ENCODE results near the gene C14orf180.

The C14orf180 gene

DNA sequence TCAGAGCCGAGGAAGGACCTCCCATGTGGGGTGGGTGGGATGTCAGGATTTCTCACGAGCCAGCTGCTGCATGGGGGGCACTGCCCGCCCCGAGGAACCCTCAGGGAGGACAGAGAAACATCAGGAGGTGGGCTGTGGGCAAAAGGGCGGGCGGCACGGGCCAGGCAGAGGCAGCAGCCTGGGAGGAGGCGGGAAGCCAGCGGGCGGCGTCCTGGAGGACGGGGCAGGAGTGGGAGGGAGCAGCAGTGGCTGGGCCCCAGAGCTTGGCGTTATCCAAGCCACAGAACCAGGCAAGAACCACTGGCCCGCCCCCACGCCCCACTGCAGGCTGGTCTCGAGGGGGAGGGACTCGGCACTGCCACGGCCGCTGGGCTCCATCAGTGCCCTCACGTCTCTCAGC is 2.4 kb downstream of the C14orf180 start:
- H4K20me1 ChIP-seq (ENCODE audit: insufficient read depth, low read length) = no peaks in the 10 kb centered on the region
- H3K9me3 ChIP-seq (replicated peaks; ENCODE audit: insufficient read depth, low read length) = no peaks in the 10 kb centered on the region
- H2AFZ ChIP-seq (ENCODE audit: low read length) = no peak overlapping the region
- no peak for DNase-seq
- no peaks in the 10 kb centered on the region for H3K36me3 ChIP-seq (replicated peaks; ENCODE audit: insufficient read depth, low read length)
- H3K27ac ChIP-seq (ENCODE audit: low read length) = no peak overlapping the region
- TF ChIP-seq EZH2 (optimal IDR thresholded peaks at IDR 0.05; ENCODE audit: low read depth, low read length) (no peak), EZH2phosphoT487 (IDR thresholded peaks at IDR 0.05; ENCODE audit: low read length) (no peak), CTCF (IDR thresholded peaks at IDR 0.05; ENCODE audit: low read length) (no peak)
- no peak overlapping the region for H3K9ac ChIP-seq (ENCODE audit: low read length)
- no peaks in the 10 kb centered on the region for H3K9me2 ChIP-seq (replicated peaks; ENCODE audit: insufficient read depth, low read length)
- H3K4me2 ChIP-seq (ENCODE audit: low read depth, low read length) = no peak overlapping the region
- peaks cover 13% of the 10 kb centered on the region for H3K27me3 ChIP-seq (replicated peaks; ENCODE audit: insufficient read depth, low read length)
- H3K4me1 ChIP-seq (ENCODE audit: low read length) = no peaks in the 10 kb centered on the region
- H3F3A ChIP-seq (ENCODE audit: insufficient read depth, low read length) = no peaks in the 10 kb centered on the region
- no peaks in the 10 kb centered on the region for H3K79me2 ChIP-seq (ENCODE audit: low read length)
- no peak overlapping the region for H3K4me3 ChIP-seq (ENCODE audit: low read length)

GRCh38 chr14:104582662-104583061 is 3.1 kb downstream of the C14orf180 start:
- no peaks in the 10 kb centered on the region for H3K4me1 ChIP-seq (ENCODE audit: low read length)
- H4K20me1 ChIP-seq (ENCODE audit: insufficient read depth, low read length) = no peaks in the 10 kb centered on the region
- H3K79me2 ChIP-seq (ENCODE audit: low read length) = no peaks in the 10 kb centered on the region
- no peak overlapping the region for H3K9ac ChIP-seq (ENCODE audit: low read length)
- H3K4me3 ChIP-seq (ENCODE audit: low read length) = no peak overlapping the region
- no peak overlapping the region for H3K27ac ChIP-seq (ENCODE audit: low read length)
- H3F3A ChIP-seq (ENCODE audit: insufficient read depth, low read length) = no peaks in the 10 kb centered on the region
- no peaks in the 10 kb centered on the region for H3K9me3 ChIP-seq (replicated peaks; ENCODE audit: insufficient read depth, low read length)
- H2AFZ ChIP-seq (ENCODE audit: low read length) = no peak overlapping the region
- DNase-seq = no peak
- no peak overlapping the region for H3K4me2 ChIP-seq (ENCODE audit: low read depth, low read length)
- no peaks in the 10 kb centered on the region for H3K36me3 ChIP-seq (replicated peaks; ENCODE audit: insufficient read depth, low read length)
- peaks cover 17% of the 10 kb centered on the region for H3K27me3 ChIP-seq (replicated peaks; ENCODE audit: insufficient read depth, low read length)
- TF ChIP-seq CTCF (IDR thresholded peaks at IDR 0.05; ENCODE audit: low read length) = no peak
- TF ChIP-seq EZH2phosphoT487 (IDR thresholded peaks at IDR 0.05; ENCODE audit: low read length) = no peak
- no peak for TF ChIP-seq EZH2 (optimal IDR thresholded peaks at IDR 0.05; ENCODE audit: low read depth, low read length)
- H3K9me2 ChIP-seq (replicated peaks; ENCODE audit: insufficient read depth, low read length) = no peaks in the 10 kb centered on the region

DNA sequence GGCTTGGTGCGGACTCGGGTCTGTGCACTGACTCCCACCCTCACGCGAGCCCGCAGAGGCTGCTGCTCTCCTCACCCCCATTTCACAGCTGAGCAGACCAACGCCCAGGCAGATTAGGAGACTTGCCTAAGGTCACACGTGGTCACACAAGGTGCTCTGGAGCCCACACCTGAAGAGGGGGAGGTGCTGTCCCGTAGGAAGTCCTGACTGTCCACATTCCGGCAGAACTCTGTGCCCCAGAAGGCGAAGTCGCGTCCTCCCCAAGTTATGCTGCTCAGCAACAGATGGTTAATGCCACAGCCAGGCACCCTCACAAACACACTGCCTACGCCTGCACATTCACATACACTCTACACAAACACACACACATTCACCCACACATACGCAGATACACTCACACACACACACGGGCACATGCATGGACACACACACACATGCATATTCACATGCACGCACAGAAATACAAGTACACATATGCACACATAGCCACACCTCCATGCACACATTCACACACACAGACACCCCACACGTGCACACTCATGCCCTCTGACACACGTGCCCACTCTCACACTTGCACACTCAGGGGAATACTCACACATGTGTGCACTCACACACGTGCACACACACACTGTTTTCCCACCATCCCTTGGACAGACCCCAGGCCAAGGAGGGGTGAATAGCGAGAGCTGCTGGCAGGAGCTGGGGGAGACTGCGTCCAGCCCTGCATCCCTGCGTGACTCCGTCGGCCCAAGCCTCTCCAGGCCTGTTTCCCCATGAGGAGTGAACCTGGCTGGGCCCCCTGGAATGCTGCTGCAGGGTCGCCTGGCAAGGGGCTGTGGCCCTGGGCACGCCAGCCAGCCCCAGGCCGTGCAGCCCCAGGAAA is 4.1 kb downstream of the C14orf180 start:
- H3K36me3 ChIP-seq (replicated peaks; ENCODE audit: insufficient read depth, low read length) = no peaks in the 10 kb centered on the region
- no peak for DNase-seq

More for the DNA sequence above, 4.1 kb downstream of the C14orf180 start:
- Histone ChIP-seq H3K27me3 (replicated peaks; ENCODE audit: insufficient read depth, low read length) (peaks cover 27% of the 10 kb centered on the region), H3K4me3 (ENCODE audit: low read length) (no peak overlapping the region), H3K4me1 (ENCODE audit: low read length) (no peaks in the 10 kb centered on the region), H3K27ac (ENCODE audit: low read length) (no peak overlapping the region), H3K9me3 (replicated peaks; ENCODE audit: insufficient read depth, low read length) (no peaks in the 10 kb centered on the region), H4K20me1 (ENCODE audit: insufficient read depth, low read length) (no peaks in the 10 kb centered on the region), H3K79me2 (ENCODE audit: low read length) (no peaks in the 10 kb centered on the region), H3K9me2 (replicated peaks; ENCODE audit: insufficient read depth, low read length) (no peaks in the 10 kb centered on the region), H2AFZ (ENCODE audit: low read length) (no peak overlapping the region), H3K9ac (ENCODE audit: low read length) (no peak overlapping the region), H3F3A (ENCODE audit: insufficient read depth, low read length) (no peaks in the 10 kb centered on the region), H3K4me2 (ENCODE audit: low read depth, low read length) (no peak overlapping the region)
- TF ChIP-seq CTCF (IDR thresholded peaks at IDR 0.05; ENCODE audit: low read length) (no peak), EZH2phosphoT487 (IDR thresholded peaks at IDR 0.05; ENCODE audit: low read length) (no peak), EZH2 (optimal IDR thresholded peaks at IDR 0.05; ENCODE audit: low read depth, low read length) (no peak)

Data from MM.1S (cell line).